Left renal pelvis (tissue), 4 donors: Measurements from ENCODE around the gene DENND1A. TPM values are rescaled to one million over a fixed set of nuclear protein-coding genes. Genes with fewer than 3 reads are reported as not detected.
"Not testable (repeated sequence)": the region's sequence is repeated elsewhere in the genome, so short reads cannot be mapped to it uniquely, and the experiment has no call there.

ENCODE experiments used
- DNase-seq, 4 donors: peaks; one replicate each; pipeline ENCODE4 v3.0.0-alpha.2; 2013; ENCODE audit warnings: low read depth in 4 of 4, low spot score in 3 of 4
- polyA plus RNA-seq, 4 donors: library from polyadenylated mRNA; unstranded; fragments of 120-200 nt; gene quantifications; one replicate each; pipeline ENCODE4 v1.2.1, GENCODE V29; 2013; ENCODE audit not compliant: insufficient read length in 4 of 4

The DENND1A gene
- polyA plus RNA-seq, 4 donors: 16.2 to 25.2 (median 21.7) TPM

DNA sequence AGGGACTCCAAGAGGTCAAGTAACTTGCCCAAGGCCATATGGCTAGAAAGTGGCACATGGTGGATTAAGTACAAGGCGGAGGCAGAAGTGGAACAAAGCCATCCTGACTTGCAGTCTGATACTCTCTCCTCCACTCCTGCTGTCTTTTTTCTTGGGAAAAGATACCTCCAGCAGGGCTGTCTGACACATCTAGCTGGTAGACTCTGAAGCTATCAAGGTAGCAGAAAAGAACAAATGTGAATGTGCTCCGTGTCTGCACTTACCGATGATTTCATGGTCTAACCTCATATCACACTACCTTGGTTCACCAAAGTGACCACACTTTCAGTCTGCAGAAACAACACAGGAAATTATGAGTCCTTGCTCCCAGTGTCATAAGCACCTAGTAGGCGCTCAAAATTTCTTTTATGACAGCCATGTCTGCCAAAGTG is 289.1 kb downstream of the DENND1A start:
- DNase-seq: no peak

DNA sequence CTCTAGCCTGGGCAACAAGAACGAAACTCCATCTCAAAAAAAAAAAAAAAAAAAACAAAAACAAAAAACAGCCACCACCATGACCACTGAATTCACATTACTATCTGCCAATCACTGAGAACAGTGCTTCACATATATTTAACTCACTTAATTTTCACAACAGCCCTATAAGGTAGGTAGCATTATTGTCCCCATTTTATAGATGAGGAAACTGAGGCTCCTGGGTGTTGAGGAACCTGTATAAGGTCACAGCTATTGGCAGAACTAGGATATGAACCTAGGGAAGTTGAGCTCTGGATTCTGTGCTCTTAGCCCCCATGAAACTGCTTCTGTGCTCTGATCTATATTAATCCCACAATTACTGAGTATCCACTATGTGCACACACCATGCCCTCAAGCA is 290.2 kb downstream of the DENND1A start:
- no peak for DNase-seq

DNA sequence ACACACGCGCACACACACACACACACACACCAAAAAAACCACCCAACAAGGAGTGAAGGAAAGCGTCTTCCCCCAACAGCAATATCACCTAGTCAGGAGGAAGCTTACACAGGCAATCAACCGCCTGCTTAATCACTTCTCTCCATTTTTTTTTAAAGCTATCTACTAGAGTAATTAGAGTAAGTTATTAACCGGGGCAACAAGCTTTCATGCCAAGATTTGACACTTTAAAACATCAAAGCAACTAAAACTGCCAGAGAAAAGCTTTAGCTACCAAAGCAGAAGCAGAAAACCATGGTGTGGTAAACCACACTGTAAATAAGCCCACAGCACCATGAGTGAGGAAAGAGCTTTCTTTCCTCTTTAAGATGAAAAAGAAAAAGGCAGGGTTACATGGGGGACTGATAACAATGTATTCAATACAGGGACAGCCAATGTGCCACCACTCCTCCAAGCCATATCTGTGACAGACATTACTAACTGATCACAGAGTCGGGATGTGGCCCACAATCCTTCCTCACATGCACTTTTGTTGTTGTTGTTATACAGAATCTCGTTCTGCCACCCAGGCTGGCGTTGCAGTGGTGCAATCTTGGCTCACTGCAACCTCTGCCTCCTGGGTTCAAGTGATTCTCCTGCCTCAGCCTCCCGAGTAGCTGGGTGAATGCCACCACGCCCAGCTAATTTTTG is 291.8 kb downstream of the DENND1A start:
- DNase-seq: no peak

DNA sequence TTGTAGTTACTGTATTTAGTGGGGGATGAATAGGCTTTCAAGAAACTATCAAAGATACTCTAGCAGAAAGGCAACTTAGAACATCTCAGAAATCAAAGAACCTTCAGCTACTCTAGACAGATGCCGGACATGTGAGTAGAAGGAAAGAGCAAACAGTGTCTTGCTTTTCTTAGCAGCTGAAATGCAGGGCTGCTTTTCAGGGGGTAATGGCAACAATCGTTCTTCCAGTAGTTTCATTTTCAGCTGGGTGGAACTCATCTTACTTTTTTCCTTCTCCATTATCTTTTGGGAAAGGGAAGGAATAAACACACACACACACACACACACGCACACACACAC is 292.4 kb downstream of the DENND1A start:
- DNase-seq: no peak

DNA sequence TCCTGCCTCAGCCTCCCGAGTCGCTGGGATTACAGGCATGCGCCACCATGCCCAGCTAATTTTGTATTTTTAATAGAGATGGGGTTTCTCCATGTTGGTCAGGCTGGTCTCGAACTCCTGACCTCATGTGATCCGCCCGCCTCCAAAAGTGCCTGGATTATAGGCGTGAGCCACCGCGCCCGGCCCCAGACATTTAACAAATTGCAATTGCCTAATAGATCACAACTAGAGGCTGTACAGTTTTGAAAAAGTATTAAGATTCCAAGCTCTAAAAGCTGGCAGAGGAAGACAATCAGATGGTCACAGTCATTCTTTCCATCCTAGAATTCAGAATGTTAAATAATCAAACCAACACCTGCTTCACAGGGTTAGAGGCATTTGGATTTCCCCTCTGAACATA is 293.1 kb downstream of the DENND1A start:
- DNase-seq: not testable (repeated sequence)

DNA sequence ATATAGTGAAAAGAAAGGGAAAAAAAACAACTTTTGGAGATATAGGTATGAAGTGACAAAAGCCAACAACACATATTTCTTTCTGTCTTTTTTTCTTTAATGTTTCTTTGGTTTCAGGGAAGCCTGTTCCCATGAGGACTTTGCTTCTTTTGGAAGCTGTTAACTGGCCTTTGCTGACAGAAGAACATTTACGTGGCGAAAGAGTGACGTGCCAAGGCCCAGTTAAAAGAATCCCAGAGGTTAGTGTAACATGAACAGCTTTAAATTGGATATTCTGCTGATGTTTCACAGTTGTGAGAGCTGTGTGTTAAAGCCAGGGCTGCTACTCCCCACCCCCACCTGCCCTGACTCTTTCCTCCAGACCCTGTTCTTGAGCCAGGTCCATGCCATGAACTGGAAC is 298.1 kb downstream of the DENND1A start:
- no peak for DNase-seq

DNA sequence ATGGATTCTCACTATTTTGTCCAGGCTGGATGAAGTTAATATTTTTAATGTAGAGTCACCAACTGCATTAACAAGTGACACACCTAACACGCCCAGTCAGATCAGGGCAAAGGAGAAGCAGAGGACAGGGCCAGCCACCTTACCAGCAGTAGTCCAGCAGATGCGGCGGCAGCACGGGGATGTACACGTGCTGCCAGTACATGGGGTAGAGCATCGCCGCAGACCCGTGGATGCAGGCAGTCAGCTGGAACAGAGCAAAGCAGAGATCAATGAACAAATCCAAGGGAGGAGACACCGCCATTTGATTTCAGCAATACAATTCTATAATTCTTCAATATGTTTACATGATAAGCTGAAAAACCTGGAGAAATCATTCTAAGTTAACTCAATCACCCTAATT is 299.7 kb downstream of the DENND1A start:
- no peak for DNase-seq

DNA sequence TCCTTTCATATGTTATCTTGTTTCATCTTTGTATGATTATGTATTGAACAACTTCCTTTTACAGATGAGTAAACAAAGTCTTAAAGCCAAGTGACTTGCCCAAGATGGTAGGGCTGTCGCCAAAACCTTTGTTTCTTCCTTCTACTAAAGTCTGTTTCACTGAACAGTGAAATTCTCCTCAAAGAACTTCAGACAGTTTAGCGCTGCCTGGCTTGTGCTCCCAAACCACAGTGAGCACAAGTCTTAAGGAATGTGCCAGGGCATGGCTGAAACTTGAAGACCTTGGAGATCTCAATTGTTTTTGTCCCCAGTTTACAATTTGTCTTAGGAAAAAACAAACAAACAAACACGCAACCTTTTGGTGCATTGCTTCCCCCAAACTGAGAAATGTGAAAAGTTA is 300.4 kb downstream of the DENND1A start:
- DNase-seq: no peak

DNA sequence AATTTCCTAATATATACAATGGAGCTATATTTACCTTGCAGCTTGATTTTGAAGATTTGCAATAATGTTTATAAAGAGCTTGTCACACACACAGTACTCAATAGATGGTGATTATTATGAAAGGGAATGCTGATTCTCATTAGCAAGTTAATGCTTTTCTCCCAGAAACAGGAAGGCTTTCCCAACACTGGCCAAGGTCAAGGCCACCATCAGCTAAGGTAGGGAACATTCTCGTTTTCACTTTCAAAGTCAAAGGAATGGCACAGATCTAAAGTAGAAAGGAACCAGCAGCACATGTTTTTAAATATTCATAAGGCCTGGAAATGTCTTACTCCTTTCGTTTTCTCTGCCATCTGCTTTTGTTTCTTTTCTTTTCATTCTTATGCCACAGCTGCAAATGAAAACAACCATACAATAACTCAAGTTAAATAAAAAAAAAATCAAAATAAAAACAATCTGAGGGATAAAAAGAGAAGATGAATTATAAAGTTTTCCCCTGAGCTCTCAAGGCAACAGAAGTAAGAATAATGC is 307.1 kb downstream of the DENND1A start:
- DNase-seq: no peak

DNA sequence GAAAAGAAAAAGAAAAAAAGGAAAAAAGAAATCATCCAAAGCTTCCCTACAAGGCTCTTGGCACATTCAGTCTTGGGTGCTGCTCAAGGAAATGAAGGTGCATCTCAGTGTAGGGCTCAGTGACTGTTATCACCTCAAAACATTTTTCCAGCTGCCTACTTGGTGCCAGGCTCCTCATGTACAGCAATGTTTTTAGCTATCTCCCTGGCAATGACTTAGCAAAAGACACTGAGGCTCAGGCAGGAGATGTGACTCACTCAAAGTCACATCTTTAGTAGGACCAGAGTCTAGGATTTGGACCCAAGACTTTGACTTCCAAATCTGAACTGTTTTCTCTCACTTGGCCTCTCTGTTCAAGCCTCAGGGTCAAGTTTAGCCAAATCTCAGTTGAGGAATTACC is 309.7 kb downstream of the DENND1A start:
- no peak for DNase-seq

DNA sequence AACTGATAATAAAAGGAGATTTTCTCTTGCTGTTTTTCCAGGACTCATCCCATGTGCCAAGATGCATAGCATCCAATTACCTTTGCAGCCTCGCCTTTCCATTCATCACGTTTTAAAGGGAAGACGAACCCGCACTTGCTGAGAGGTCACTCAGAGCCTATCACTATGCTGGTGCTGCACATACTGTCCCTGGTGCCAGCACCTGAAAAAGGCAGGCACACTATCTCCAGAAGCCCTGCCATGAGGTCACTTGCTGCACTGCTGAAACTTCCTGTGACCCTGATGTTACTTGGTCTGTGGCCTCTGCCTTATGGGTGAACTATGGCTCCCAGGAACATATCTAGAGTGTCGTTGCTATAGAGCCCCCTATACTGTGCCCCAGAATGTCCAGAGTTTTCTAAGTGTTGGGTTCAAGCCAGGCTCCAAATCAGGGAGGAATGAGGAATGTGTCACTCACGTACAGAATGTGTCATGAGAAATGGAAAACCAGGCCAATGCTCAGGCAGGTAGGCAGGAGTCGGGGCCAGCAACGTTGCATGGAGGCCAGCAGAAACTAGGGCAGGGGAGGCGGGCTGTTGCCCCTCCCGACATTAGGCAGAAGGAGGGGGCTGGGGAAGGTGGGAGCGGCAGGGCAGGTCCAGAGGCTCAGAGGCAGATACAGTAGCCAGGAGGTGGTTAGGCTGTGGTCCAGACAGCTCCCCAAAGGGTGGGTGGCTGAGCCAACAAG is 311.8 kb downstream of the DENND1A start:
- DNase-seq: no peak

DNA sequence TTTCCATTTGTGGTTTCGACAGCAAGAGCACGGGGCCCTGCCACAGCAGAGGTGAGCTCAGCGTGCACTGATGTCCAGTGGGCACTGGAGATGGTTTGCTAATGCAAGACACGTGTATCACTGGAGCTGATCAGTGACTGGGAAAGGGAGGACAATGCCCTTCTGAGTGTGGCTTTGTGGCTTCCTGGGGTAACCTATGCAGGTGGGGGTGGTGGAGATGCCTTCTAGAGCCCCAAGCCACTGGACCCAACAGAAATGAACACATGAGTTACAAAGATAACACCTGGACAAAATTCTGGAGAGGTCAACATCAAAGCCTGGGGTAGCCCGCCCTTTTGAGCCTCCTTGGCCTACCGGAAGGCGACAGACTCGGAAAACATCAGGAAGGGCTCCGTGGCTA is 312.6 kb downstream of the DENND1A start:
- DNase-seq: no peak

DNA sequence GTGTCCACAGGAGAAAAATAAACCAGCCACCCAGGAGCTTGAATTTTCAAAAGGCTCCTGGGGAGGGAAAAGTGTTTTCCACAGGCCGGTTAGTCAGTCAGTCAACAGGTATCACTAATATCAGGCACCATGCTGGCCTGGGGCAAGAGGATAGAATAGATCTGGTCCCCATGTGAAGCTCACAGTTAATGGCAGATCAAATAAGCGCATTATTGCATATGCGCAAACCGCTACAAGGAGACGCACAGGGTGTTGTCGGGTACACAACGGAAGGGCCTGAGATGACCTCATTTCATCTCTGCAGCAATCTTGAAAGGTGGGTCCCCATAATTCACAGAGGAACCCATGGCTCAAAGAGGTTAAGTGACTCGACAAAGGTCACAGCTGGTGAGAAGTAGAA is 313.2 kb downstream of the DENND1A start:
- no peak for DNase-seq

DNA sequence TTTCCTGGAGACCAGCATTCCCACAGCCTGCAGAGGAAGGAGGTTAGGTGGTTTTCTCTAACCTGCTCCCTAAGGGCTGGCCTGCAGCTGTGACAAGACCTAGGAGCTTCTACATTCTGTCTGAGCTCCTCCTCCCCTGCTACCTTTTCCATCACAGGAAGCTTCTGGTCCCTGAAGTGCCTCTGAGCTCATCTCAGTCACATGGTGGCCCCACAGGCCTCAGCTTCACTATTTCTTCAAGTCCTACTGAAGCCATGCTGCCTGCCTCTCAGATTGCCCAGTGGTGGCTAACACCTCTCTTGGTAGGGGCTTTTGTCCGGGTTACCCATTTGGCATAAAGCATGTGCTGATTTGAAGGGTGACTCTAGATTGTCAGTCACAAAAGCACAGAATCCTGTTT is 314.5 kb downstream of the DENND1A start:
- DNase-seq: no peak

DNA sequence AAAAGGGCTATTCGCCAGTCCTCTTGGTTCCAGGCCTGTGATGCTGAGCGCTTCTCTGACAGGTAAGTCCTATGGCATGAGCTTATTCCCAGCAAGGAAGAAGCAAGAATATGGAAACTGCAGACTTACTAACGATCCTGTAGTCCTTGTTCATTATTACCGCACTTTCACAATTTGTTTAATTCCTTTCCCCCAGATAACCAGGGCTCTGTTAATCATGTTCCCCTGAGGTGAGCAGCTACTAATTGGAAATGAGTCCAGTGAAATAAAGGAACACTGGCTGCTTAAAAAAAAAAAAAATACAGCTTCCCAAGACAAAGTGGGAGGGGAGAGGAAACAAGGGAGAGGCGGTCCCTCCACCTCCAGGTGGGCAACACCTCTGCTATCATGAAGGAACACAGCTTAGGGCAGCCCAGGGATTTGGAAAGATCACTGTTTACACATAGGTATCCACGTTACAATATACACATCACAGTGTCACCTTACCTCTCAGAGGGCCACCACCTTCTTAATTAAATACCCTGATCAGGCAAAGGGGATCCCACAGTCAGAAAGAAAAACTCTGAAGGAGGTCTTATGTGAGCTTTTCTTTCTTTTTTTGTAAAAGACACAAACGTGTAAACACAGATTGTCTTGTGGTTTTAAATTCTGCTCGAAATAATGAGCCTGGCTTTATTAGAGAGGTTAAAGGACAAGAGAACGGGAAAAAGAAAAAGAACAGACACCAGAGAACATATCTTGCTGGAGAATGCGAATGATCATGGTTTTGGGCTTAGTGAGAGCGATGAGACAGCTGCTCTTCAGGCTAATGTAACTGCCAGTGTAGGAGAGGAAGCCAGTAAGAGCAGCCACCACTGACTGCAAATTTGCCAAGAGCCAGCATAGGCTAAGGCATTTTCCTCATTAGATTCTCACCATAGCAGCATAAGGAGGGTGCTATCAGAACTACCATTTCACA is 315.3 kb downstream of the DENND1A start:
- no peak for DNase-seq

DNA sequence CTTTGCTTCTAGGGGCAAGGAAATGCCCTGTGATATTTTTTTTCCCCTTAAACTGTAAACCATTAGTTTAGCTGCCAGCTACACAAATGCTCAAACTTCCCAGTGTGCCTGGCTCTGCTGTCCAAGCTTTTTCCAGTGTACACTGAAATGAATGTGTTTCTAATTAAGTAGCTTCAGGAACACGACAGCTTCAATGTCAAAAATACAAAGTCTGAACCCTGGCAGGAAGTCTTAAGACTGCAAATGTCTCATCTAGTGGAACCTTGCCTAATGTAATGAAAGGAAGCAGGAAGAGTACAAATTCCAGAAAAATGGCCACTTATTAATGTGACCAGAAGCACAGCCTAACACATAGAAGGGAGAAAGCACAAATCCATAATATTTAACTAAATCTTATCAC is 318.7 kb downstream of the DENND1A start:
- DNase-seq: peak in 1 of 4 donors; percentile 12

DNA sequence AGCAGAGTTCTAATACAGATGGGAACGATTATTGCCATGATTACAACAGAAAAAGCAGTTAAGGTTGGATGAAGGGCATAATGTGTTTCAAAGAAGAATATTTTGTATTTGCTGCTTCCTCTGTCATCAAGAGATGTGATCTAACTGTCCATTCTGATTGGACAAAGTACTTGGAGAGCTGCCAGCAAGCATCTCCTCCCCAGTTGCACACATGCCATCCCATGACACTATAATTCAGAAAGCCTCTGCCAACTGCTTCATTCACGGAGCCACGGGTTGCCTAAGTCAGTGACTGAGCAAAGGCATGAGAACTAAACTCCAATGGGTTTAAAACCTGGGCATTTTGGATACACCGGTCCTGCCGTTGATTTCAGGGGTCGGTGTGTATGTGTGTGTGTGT is 320.1 kb downstream of the DENND1A start:
- DNase-seq: no peak

DNA sequence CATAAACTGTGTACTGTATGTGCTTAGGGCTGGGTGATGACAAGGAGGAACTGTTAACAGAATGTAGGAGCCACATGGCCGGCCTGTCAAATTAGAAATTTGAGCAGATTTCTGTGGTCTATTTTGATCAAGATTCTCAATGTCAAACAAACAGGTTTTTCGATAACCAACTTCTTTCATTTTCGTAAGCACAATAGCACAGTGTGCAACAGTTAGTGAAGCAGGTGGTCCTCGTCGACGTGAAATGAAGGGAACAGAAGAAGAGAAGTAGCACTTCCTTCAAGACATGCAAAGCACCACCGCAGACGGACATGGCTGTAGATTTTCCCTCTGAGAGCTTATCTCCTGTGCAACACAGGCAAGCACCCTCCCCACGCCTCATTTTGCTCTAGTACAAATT is 321.8 kb downstream of the DENND1A start:
- no peak for DNase-seq

DNA sequence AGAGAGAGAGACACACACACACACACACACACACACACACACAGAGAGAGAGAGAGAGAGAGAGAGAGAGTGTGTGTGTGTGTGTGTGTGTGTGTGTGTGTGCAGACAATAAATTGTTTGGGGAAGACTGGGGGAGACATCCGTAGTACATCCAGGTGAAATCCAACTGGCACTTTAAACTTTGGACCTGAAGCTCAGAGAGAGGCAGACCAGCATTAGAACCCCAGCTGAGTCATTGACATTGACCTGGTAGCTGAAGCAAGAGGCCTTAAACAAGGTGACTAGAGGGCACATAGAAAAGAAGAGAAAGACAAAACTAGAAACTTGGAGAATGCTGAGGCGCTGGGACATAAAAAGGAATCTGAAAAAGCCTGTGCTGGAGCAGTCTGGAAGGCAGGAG is 322.4 kb downstream of the DENND1A start:
- DNase-seq: no peak

DNA sequence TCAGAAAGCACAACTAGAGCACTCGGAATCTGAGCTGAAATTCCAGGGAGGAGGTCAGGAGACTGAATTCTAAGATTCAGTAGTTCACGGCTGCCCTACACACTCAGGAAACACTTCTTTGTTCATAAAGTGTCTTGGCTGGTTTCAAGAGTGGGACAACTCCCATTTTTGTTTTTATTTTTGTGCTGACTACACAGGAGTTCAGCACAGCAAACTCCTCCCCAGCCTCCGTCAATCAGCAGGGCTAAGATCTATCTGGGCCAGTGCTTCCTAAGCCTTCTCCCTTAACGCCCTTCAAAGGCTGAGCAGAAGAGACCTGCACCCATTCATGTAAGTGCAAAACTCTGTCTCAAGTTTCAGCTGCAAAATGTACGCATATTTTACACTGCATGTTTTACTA is 323.8 kb downstream of the DENND1A start:
- no peak for DNase-seq

DNA sequence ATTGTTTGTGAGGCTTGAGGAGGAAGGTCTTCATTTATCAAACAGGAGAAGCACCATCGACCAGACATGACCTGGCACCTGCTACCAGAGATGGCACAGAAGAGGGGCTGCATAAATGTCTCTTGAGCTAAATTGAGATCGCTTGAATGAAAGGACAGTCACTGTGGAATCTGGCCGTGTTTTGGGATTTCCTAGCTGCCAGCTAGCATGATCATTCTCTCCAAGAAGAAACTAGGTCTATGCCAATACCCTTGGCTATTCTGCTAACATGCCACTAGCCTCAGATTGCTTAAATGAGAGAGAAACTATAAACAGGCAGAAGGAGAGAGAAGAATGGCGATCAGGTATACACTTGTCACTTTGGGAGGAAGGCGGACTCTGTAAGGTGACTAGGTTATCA is 324.6 kb downstream of the DENND1A start:
- no peak for DNase-seq
